Measurements from ENCODE around the gene ZMIZ1.

Gene ZMIZ1

GRCh38 chr10:79191951-79192676 lies 123.3 kb downstream of the ZMIZ1 start:
- DNase-seq: no peak

GRCh38 chr10:79192677-79193003 lies 123.9 kb downstream of the ZMIZ1 start:
- DNase-seq: peak; percentile 15 to 17

GRCh38 chr10:79193694-79194382 lies 125.1 kb downstream of the ZMIZ1 start:
- DNase-seq: no peak

GRCh38 chr10:79195091-79195923 lies 126.5 kb downstream of the ZMIZ1 start:
- peak; percentile 47 to 48 for DNase-seq

GRCh38 chr10:79196470-79197461 lies 128.0 kb downstream of the ZMIZ1 start:
- DNase-seq: peak; percentile 24 to 25

- no peak for DNase-seq
Measured at GRCh38 chr10:79197558-79197957, 128.8 kb downstream of the ZMIZ1 start.

- no peak for DNase-seq
Measured at GRCh38 chr10:79200346-79200745, 131.6 kb downstream of the ZMIZ1 start.

- no peak for DNase-seq
Measured at GRCh38 chr10:79201706-79202105, 132.9 kb downstream of the ZMIZ1 start.

- DNase-seq: peak; percentile 9 to 30
Measured at GRCh38 chr10:79202188-79203013, 133.6 kb downstream of the ZMIZ1 start.

- no peak for DNase-seq
Measured at GRCh38 chr10:79203014-79203644, 134.4 kb downstream of the ZMIZ1 start.

- DNase-seq: no peak
Measured at GRCh38 chr10:79203833-79204232, 135.1 kb downstream of the ZMIZ1 start.

- no peak for DNase-seq
Measured at GRCh38 chr10:79206300-79207095, 137.7 kb downstream of the ZMIZ1 start.

GRCh38 chr10:79207096-79207357 lies 138.3 kb downstream of the ZMIZ1 start:
- no peak for DNase-seq

GRCh38 chr10:79207726-79208125 lies 139.0 kb downstream of the ZMIZ1 start:
- DNase-seq: no peak

- DNase-seq: no peak
Measured at GRCh38 chr10:79208251-79208983, 139.7 kb downstream of the ZMIZ1 start.

GRCh38 chr10:79209340-79209739 lies 140.6 kb downstream of the ZMIZ1 start:
- no peak for DNase-seq

GRCh38 chr10:79209831-79210230 lies 141.1 kb downstream of the ZMIZ1 start:
- DNase-seq: no peak

GRCh38 chr10:79210672-79211071 lies 141.9 kb downstream of the ZMIZ1 start:
- no peak for DNase-seq

- no peak for DNase-seq
Measured at GRCh38 chr10:79211616-79212015, 142.8 kb downstream of the ZMIZ1 start.

- DNase-seq: no peak
Measured at GRCh38 chr10:79215531-79215930, 146.8 kb downstream of the ZMIZ1 start.

Measured in SHP77 (cell line).